HG02981 (cell line): ENCODE measurements around the gene TXNIP.

ENCODE experiments used
- ATAC-seq: cut with Tn5 transposase; IDR thresholded peaks from one replicate; pipeline ENCODE4 v1.9.1; 2021; ENCODE audit warnings: mild to moderate bottlenecking, moderate library complexity; ENCODE audit not compliant: unreplicated experiment

TXNIP gene

GRCh38 chr1:145946477-145946986 lies 49.8 kb downstream of the TXNIP start:
- no peak for ATAC-seq

- ATAC-seq: no peak
Observed at GRCh38 chr1:145944532-145944931, 51.8 kb downstream of the TXNIP start.

DNA sequence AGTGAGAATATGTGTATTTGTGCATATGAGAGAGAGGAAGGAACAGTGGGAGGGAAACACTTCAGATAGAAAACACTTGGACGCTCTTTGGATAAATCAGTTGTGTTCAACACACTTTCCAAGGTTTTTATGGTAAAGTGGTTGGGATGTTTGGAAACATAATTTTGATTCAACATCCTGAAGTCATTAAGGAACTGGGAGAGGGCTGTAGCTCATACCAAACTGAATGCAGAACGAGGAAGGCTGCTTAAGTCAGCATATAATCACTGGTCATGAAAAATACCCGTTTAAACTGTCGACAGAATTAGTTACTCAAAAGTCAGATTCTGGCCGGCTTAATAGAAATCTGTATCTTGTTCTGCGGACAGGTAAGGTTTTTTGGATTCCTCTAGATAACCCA lies 53.5 kb downstream of the TXNIP start:
- ATAC-seq: no peak
